HG02870 (cell line): Measurements from ENCODE around the gene DZIP1L.
"Not testable (repeated sequence)": the region's sequence is repeated elsewhere in the genome, so short reads cannot be mapped to it uniquely, and the experiment has no call there.

Experiments
- ATAC-seq: cut with Tn5 transposase; IDR thresholded peaks from one replicate; pipeline ENCODE4 v1.9.1; 2021; ENCODE audit warnings: mild to moderate bottlenecking, moderate library complexity; ENCODE audit not compliant: unreplicated experiment

Gene DZIP1L

DNA sequence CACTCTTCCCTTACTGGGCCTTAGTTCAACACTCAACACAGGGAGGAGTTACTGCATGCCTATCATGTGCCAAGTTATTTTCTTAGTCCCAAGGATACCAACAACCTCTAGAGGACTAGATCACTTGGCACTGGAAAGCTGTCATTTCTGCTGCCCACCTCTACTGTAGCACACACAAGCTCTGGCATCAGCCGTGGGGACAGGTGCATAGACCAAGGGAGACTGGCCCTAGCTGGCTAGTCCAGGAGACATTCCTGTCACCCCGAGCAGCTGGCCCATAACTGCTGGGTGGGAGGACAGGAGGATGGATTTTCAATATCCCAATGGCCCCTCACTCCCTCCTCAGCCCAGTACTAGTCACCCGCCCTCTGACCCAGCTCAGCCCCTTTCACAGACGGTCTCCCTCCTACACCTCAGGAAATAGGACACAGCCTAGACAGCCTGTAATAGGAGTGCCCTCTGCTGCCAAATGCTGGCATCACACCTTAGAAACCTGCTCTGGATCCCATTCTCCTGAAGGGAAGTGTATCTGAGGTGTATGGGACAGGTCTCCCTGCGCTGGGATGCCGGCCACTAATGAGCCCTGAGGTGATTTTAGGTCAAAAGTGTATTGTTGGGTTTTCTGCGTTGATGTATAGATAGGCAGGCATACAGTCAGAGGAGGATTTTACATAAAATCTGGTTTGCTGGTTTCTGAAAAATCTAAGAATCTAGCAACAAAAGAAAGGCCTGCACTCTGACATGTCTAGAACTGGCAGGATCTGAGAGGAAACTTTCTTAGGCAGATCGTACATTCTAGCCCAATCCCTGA is 3.4 kb upstream of the DZIP1L start:
- ATAC-seq = peak; percentile 82

DNA sequence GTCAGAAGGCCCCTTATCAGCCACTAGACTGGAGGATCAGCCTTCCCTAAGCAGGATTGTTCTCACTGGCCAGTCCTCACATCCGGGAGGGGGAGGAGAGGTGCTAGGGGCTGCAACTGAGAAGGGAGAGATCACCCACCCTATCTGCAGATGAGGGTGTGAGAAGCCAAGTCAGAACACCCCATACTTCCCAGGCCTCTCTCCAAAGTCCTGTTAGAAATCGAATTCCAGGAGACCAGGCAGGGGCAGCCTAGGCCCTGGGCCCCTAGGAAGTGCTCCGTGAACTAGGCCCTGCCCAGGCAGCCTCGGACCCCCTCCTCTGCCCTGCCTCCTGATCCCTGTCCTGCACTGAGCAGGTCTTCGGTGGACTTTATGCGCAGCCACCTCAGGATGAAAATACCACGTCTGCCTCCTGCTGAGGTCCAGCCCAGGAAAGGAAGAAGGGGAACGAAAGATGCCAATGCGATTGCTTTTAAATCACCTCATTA is 933 bp downstream of the DZIP1L start:
- ATAC-seq = no peak

DNA sequence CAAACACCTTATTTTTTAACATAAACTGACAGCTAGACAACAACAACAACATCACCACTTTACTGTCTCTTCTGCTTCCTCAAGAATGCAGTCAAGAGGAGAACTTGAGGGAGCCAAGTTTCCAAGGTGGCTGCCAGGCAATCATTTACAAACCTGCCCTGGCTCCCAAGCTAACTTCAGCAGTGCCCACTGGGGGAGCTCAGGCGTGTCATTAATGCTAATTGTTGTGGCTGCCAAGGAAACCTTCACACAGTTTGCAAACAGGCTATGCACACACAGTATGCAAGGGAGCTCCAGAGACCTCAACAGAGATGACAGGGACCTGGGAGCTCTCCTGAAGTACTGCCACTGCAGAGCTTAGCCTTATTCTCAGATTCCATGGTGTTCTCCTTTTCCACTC is 2.1 kb downstream of the DZIP1L start:
- no peak for ATAC-seq

DNA sequence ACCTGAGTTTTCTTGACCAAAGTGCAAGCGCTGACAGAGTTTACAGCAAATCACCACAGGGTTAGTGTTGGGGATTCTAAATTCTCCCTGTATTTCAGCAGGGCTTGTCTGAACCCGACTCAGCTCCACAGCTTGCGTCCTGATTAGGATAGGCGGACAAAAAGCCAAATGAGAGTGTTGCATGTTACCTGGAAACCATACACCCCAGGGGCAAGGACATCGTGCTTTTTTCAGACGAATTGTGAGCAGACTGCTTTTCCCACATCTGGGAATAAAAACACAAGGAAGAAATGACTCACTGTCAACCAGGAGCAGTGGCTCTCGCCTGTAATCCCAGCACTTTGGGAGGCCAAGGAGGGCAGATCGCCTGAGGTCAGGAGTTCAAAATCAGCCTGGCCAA is 3.0 kb downstream of the DZIP1L start:
- no peak for ATAC-seq

DNA sequence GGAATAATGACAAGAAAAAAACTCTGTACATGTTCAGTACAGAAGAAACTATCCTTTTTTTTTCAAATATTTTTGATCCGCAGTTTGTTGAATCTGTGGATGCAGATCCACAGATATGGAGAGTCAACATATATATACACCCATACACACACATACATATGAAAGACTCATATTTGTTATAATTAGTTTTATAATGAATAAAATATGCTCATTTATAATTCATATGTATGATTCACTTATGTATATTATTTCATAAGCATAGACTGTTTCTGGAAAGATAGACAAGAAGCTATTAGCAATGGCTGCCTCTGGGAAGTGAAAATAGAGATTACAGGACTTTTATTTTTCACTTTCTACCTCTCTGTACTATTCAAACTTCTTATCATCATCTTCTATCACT is 9.8 kb downstream of the DZIP1L start:
- no peak for ATAC-seq

DNA sequence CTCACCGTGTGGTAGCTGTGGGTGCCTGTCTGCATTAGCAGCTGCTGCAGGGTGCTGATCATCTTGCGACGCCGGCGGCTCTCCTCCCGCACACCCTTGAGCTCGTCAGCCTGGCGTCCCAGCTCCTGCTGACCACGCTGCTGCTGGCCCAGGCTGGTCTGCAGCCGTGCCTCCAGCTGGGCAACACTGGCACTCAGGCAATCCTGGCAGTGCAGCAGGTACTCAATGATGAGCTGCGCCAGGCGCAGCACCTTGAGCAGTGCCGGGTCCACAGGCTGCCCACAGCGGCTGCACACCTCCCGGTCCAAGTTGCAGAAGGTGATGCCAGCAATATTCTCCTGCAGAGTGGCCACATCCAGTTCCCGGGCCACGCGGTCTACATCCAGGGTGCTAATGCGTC is 11.9 kb downstream of the DZIP1L start:
- ATAC-seq = no peak

DNA sequence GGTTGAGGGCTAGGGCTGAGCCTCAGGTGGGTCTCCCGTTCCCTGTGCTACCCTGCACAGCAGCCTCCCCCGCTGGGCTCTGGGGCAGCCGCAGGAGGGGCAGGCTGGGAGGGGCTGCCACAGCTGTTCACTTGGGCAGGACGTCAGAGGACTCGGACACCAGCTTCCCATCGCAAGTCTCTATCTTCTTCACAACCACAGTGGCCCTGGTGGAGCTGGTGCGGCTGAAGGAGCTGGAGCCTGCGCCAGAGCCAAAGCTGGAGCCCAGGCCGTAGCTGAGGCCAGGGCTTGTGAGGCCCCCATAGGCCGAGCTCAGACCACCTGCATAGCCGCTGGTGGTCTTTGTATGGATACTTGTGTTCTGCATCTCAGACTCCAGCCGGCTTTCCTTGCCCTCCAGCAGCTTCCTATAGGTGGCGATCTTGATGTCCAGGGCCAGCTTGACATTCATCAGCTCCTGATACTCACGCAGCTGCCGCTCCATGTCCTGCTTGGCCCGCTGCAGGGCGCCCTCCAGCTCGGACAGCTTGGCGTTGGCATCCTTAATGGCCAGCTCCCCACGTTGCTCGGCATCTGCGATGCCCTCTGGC is 14.0 kb downstream of the DZIP1L start:
- not testable (repeated sequence) for ATAC-seq

DNA sequence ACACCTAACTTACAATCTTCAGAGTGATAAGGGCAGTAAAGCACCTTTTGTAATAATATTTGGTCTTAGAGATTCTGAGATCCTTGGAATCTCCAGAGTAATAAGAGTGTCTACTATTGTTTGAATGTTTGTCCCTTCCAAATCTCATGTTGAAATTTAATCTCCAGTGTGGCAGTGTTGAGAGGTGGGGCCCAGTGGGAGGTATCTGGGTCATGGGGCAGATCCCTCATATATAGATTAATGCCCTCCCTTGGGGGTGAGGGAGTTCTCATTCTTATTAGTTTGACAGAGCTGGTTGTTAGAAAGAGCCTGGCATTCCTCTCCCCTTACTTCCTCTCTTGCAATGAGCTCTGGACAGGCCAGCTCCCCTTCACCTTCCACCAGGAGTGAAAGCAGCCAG is 16.0 kb downstream of the DZIP1L start:
- ATAC-seq = no peak

DNA sequence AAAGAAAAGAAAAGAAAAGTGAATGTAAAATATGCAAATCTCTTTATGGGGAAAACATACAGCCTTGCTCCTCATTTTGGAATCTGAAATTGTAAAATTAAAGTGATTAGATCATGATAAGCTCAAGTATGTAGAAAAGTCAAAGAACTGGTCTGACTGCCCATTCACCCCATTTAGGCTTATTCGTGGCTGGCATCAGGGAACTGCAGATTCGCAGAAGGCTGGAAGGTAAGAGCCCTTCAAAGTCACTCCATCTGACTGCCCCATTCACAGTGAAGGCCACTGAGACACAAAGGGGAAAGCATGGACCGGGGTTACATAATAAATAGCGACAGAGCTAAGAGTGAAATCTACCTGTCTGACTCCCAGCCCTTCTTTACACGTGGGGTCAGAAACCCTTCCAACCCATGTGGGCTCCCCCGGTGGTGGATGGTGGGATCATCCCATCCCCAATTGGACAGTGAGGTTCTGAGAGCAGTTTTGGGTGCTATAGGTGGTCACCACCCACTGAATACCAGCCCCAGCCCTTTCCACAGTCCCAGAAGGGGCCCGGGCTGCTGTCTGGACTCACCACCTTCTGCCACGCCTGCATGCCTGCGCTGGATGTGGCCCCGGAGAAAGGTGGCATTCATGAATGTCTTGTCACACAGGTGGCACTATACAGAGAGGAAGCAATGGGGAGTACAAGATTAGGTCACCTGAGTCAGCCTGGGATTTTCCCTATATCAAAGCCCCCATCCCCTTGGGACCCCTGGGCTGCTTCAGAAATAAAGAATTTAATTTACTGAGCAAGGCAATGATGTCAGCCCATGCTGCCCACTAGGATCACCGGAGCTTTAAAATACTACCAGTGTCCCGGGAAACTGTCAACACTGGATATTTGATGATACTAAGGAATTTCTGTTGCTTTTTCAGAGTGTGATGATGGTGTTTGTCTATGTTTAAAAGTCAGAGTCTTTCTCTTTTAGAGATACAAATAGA is 17.9 kb downstream of the DZIP1L start:
- no peak for ATAC-seq

DNA sequence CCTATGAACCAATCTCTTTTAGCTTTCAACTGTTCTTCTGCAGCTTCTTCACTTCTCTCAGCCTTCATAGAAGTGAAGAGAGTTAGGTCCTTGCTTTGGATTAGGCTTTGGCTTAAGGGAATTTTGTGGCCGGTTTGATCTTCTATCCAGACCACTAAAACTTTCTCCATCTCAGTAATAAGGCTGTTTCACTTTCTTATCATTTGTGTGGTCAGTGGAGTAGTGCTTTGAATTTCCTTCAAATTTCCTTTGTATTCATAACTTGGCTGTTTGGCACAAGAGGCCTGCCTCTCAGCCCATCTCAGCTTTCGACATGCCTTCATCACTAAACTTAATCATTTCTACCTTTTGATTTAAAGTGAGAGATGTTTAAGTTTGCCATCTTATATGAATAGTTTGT is 21.7 kb downstream of the DZIP1L start:
- no peak for ATAC-seq

DNA sequence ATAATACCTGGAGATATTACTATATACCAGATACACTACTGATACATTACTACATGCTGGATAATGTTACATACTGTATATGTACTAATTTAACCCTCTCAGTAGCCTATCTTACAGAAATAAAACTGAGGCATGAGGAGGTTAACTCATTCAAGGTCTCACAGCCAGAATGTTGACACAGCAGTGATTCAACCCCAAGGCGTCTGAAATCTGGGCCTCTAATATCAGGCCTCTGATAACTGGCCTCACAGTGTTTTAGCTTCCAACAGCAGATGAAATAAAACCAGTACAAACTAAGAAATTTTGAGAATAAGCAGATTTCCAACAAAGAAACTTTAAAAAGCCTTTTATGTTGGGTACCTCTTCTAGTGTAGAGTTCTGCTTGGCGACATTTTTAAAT is 23.4 kb downstream of the DZIP1L start:
- ATAC-seq = no peak

DNA sequence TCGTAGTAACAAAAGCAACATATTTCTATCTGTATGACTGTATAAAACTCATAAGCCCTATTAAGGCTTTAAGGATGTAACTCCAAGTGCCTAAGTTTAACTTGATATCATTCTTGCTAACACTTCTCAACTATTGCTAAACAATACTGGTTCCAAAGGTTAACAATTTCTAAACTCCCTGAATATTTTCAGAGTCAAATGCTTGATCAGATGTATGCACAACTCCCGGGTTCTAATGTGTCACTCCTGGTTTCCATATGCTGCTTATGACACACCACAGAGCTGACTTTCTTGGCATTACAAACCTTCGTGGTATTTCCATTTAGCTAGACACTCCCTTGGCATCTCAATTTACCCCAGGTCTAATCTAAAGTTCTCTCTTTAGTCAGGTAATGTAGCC is 26.3 kb downstream of the DZIP1L start:
- no peak for ATAC-seq

DNA sequence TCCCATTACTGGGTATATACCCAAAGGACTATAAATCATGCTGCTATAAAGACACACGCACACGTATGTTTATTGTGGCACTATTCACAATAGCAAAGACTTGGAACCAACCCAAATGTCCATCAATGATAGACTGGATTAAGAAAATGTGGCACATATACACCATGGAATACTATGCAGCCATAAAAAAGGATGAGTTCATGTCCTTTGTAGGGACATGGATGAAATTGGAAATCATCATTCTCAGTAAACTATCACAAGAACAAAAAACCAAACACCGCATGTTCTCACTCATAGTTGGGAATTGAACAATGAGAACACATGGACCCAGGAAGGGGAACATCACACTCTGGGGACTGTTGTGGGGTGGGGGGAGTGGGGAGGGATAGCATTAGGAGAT is 29.7 kb downstream of the DZIP1L start:
- not testable (repeated sequence) for ATAC-seq

DNA sequence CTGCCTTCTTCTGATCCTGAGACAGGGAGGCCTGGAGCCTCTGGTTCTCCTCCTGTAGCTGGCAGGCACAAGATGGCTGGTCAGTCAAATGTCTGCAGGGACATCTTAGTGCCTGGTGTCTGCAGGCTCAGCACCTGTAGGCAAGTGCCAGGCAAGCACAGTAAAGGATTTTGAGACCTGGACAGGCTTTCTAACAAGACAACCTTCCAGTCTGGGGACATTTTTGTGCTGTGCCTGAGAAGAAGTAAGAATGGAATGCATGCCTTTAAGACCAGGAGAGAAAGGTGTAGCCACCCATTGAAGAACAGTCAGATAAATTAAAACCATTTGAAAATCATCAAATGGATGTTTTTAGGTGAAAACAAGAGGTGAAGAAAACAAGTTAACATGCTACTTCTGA is 31.2 kb downstream of the DZIP1L start:
- ATAC-seq = no peak

DNA sequence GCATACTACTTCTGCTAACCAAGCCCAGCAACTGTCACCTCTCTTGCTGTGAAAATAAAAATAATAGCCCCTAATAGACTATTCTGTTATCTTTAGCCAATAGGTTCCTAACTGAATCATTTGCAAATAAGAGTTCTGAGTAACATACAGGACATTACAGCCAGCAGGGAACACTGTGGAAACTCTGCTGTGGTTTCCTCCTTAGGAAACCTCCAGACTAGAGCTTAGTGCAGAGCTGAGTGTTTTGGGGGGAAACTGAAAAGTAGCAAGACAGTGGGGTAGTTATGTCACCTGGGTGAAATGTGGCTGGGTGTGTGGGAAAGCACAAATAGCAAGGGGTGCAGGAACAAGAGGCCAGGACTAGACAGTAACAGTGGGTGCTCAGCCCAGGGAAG is 32.4 kb downstream of the DZIP1L start:
- ATAC-seq = no peak

DNA sequence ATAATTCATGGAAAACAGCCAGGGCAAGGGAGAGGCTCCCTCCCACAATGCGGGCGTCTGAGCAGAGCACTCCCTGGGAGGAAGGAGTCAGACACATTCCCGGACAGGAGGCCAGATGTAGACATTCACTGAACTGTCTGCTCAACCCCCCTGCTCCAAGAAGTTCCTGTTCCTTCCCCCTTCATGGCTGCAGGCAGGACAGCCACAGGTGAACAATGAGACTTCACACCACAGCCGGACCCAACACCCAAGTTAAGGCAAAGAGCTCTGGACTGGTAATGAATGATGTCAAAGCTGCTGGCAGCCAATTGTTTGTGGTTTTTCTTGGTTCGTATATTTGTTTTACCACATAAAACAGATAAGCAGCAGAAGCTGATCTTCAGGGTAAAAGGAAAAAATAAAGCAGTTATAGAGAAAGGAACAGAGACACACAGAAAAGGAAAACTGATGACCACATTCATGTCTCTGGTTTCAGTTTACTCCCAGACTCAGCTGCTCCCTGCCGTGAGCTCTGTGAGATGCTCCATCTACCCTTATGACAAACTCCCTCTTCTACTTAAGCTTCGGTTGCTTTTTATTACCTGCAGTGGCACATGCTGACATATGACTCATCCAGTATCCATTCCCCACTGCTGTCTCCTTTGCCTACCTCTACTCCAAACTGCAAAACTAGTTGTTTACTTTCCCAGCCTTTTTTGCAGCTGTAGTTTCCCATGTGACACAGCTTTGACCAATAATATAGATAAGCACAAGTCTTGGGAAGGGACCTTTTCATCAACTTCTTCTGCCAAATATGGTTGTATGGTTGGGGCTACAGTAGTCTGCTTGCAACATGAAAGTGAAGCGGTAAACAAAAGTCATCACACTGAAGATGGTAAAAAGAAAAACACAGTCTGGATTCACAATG is 33.1 kb downstream of the DZIP1L start:
- no peak for ATAC-seq

DNA sequence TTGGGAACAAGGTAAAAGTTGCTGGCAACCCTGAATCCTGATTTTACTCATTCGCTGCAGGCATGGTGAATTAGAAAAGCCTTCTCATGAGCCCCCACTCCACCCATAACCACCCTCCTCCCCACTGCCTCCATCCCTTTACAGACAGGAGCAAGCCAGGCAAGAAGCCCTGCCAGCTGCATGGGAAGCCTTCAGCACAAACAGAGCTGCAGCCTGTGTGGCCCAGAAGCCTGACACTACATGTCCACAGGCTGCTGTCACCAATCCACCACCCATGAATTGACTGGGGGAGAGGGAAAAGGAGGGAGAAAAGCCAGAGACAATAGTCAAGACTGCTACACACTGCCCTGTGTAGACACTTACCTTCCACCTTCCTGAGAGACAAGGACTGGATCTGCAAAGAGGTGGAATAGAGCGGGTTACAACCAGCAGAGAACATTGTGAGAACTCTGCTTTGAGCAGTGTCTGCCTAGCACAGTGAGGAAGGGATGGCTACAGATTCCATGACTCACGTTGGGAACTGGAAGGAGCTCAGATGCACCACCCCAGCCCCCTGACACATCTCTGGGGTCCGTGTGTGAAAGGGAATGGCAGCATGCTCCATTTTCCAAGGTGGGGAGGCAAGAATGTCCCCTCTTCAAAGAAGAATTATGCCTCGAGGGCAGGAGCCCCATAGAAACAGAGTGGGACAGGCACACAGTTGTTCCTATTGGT is 33.9 kb downstream of the DZIP1L start:
- no peak for ATAC-seq

DNA sequence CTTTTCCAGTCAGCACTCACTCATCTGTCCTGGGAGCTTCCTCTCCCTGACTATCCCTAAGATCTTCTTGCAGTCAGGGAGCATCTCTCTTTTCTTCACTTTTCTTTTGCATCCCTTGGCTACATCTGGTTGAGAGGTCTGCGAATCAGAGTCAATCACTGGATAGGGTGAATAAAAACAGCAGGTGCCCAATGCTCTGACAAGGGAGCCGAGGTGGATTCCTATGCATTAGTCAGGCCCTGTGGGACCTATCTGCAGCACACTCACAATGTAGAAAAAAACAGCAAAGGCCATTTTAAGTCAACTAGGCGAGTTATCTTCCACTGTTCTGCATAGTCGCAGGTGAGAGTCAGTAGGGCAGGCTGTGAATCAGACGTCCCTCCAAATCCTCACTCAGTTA is 35.5 kb downstream of the DZIP1L start:
- ATAC-seq = no peak

DNA sequence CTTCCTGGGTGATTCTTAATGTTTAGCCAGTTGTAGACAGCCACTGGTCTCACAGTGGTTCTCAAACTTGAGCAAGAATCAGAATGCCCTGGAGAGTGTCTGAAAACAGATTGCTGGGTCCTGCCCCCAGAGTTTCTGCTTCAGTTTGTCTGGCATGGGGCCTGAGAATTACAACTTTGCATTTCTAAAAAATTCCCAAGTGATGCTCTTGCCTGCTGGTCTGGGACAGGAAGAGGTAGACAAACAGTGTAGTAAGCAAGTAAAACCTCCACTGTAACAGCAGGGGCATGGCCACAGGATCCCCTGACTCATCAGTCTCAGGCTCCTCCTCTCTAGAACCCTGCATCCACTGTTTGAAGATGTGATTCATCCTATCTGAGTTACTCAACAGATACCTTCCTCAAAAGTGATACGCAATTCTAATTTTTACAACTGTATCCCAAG is 36.5 kb downstream of the DZIP1L start:
- no peak for ATAC-seq

DNA sequence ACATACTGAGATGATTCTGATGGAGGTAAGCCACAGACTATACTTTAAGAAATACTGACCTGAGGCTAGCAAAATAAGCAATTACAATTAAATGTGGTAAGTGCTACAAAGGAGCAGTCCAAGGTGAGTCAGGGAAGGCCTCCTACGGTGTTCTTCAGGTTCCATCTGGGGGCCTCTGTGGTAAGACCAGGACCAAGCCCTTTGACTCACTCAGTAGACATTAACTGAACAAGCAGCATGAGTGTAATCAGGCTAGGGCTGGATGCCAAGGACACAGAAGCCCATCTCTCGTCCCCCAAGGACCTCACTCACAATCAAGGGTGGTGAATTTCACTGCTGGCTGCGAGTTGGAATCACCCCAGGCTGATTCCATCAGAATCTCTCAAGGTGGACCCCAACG is 37.3 kb downstream of the DZIP1L start:
- no peak for ATAC-seq
